ENCODE results near the gene TLE4.

DNA sequence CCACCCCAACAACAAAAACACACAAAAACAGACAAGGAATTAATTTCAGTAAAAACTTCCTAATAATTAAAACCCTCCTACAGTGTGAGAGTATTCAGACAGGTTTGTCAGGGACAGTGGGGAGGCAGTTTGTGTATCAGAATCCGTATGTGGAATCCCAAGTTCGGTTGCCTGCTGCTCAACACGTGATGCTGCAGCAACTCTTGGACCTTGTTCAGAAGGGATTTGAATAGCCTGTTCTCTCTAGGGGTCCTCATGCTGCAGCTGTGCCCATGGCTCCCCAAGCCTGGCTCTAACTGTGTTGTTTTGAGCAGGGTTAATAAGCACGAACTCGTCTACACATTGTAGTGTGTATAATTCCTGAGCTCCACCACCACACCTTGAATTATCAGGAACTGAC lies 28.7 kb downstream of the TLE4 start:
- no peak for TF ChIP-seq CTCF (IDR thresholded peaks at IDR 0.05)
- TF ChIP-seq POLR2A (IDR thresholded peaks at IDR 0.05): no peak
- no peak for TF ChIP-seq EP300 (IDR thresholded peaks at IDR 0.05)
- TF ChIP-seq POLR2AphosphoS5 (IDR thresholded peaks at IDR 0.05): no peak
